Inflammatory macrophage treated with lipopolysaccharide for 1 hour (primary cell): ENCODE data around the gene CLTB.
A peak's percentile ranks its signal among the peaks of the same experiment; 100 is the strongest.

ENCODE experiments used
- DNase-seq, 2 donors: peaks; one replicate each; pipeline ENCODE4 v3.0.0-alpha.2; 2020 to 2022

Gene CLTB

DNA sequence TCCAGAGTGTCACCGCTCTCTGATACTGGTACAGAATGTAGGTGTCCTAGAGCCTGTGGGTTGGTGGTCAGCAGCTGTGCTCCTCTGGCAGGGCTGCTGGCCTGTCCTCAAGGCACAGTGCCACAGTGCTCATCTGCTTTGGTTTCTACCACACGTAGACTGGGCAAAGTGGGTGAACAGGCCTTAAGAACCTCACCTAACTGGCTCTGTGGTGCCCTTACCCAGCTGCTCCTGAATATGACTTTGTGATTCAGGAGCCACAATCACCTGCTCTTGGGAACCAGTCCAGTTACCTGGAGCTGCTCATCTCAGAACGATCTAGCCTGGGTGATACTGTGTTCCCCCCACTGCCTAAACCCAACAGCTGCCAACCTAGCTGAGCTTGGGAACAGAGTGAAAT is 34.4 kb downstream of the CLTB start:
- DNase-seq = no peak

DNA sequence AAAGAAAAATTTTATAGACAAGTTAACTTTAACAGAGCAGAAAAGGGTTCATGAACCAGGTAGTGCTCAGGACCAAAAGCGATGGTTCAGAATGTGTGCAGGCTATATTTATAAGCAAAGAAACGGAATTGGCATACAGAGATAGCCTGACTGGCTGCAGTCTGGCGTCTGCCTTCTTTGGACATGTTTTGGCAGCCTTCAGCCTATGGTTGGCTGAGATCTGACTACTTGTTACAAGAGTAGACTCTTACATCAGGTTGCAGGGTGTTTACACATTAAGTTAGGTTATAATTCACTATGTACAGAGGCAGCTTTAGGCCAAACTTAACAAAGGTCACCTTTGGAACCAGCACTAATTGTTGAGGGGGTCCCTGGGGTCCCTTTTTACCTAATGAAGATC is 34.9 kb downstream of the CLTB start:
- no peak for DNase-seq

DNA sequence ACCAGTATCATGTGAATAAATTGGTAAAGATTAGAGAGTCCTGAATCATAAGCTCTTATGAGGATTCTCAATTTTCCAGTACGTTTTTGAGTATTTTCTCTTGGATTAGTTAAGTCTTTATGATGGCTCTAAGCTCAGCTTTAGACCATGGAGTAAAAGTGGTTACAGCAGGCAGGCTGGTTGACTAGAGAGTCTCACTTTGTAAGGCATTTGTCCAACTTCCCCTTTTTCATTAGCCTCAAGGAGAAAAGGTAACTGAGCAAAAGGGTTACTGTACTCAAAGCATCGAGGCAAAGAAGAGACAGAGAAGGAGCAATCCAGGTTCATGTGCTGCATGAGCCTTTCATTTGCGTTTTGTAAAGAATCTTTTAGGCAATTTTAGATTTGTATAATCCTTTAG is 36.5 kb downstream of the CLTB start:
- no peak for DNase-seq

DNA sequence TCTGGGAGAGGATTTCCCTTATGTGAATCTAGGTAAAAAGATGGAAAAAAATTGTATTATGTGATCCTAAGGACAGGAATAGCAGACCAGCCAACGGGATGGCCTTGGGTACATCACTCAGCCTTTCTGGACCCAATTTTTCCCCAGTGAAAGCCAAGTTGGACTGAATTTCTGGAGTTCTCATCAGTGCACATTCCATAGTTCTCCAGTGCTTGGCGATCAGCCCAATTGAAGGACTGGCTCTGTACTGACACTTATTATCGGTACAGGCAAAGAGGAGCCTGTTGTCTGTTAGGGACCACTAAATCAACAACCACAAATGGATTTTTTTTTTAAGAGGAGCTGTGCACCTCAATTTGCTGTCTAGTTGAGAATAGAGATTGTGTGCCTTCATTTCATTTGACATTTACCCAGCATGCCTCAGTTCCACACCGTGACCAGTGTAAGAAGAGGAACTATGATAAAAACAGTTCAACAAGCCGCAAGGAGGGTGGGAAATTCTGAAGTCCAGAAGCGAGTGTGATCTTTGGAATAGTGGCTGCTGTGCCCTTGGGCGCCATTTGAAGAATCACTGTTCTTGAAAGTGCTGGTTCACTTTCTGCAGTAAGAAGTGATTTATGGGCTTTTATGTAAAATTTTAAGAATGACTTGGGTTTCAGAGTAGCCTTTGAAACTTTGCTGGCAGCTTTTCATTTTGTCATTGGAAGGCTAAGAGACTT is 43.1 kb downstream of the CLTB start:
- DNase-seq = peak in 1 of 2 donors; percentile 8

DNA sequence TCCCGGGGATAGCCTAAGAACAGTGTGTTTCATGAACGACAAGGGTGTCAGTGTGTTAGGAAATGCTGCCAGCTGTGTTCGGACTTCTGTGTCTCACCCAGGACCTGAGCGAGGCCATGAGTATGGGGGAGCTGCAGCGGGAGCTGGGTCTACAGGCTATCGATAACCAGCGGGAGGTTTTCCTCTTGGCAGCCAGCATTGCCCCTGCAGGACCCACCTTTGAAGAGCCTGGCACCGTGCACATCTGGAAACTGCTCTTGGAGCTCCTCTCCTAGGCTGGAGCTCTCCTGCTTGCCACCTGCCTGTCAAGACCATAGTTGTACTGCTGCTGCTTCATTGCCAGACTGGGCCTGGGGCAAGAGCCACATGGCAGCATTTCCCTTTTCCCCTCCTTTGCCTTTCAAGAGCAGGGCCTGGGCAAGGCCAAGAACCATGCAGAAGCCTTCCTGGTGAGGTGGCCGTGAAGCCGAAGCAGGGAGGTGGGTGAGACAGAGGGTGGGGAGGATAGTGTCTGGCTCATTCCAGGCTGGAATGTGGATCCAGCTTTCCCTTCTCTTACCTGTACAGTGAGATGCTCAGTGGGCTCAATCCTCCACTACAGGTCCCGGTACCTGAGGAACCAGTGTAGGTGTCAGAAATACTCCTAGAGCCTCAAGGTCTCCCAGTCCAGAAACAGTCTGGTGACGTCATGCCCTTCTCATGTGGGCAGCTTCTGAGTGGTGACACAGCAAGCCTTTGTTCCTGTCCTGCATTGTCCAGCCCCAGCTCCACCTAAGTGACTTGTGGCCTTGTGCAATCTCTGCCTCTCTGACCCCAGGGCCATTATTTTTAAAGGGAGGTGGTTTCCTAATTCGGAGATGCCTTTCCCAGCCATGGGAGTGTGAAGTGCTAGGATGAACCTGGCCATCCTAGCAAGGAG is 44.5 kb downstream of the CLTB start:
- peak; percentile 12 to 59 for DNase-seq

DNA sequence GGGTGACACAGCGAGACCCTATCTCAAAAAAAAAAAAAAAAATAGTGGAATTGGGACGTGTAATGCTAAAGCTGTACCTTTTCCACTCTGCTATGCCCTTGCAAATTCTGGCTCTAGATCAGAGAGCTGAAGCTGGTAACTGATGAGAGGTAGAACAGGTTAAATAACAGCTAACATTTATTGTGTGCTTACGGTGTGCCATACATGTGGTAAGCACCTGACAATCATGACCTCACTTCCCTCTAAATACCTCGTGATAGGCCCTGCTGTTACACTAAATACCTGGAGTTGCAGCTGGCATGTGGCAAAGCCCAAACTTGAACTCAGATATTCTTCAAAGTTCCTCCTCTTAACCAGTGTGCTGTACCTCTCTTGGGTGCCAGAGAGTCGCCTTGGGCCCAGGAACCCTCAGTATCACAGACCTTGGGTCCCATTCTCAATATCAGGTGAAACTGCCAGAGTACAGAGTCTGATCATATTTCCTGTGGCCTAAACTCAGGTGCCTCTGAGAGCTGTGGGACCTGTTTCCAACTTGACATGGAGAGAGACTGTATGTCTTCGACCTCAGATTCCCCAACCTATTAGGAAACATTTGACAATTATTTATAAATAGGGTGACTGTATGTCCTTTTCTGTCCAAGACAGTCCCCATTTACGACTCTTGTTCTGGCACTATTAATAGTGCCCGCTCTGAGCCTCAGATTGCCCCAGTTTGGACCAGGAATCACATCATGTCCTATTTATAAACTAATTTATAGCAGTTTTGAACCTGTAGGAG is 46.2 kb downstream of the CLTB start:
- no peak for DNase-seq

DNA sequence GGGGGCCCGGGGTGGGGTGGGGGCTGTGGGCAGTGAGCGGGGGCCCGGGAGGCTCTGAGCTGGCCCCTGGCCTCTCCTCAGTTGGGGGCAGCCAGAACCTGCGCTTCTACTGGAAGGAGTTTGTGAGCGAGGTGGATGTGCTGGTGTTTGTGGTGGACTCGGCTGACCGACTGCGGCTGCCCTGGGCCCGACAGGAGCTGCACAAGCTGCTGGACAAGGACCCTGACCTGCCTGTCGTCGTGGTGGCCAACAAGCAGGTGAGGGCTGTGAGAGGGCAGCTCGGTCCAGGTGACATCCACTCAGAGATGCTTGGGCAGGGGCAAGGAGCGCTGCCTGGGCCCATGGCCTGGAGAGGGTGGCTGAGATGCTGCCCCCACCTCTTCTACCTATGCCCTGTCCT is 47.6 kb downstream of the CLTB start:
- no peak for DNase-seq

DNA sequence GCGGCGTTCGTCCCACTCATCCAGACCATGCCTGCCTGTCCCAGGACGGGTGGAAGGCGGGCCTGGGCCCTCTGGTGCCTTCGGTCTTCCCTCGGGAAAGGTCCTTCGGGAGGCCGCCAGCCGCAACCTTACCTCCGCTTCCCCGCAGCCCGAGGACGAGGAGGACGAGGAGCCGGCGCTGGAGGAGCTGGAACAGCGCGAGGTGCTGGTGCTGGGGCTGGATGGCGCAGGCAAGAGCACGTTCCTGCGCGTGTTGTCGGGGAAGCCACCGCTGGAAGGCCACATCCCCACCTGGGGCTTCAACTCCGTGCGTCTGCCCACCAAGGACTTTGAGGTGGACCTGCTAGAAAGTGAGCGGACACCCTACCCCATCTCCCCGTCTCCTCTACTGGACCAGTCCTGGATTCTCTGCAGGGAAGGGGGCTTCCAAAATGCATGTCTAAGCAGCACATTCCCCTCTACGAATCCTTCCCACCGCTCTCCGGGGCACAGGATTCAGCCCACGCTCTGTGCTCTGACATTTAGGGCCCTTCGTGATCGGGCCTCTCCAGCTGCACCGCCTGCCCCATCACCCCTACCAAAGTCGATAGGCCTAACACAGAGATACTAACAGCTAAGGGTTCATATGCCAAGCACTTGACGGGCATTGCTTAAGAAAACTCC is 50.0 kb downstream of the CLTB start:
- DNase-seq = no peak

DNA sequence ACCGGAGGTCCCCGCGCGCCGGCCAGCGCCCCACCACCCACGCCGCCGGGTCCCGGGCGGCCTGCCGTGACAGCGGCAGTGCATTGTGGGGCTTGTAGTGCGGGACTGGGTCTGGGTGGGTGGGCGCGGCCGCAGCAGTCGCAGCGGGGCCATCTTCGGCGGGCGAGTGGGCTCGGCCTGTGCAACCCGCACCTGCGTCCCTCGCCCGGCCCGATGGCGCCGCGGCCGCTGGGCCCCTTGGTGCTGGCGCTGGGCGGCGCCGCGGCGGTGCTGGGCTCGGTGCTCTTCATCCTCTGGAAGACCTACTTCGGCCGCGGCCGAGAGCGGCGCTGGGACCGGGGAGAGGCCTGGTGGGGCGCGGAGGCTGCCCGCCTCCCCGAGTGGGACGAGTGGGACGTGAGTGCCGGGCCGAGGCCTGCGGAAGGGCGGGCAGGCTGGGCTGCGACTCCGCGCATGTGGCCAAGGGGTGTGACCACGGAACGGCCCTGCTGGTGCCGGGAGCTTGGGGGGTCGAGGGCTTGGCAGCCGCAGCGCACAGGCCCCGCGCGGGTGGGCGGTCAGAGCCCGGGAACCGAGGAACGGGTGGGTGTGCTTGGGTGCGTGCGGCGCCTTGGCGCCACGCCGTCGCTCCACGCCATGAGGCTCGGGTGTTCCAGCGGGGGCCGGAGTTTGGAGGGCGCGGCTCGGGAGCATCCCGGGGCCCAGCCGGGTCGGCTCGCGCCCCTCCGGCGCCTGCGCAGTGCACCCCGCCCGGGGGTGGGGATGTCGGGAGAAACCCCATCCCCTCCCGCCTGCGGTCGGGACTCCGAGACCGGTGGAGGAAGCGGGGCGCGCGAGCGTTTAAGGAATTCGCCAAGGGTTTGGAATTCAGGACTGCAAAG is 50.7 kb downstream of the CLTB start, which contains the start of gene ARL10:
TSS of gene ARL10 (plus strand) at position 137 of the 881 bp plus-strand sequence. CDS start at position 214, 77 bp downstream.
- peak; percentile 9 to 19 for DNase-seq

DNA sequence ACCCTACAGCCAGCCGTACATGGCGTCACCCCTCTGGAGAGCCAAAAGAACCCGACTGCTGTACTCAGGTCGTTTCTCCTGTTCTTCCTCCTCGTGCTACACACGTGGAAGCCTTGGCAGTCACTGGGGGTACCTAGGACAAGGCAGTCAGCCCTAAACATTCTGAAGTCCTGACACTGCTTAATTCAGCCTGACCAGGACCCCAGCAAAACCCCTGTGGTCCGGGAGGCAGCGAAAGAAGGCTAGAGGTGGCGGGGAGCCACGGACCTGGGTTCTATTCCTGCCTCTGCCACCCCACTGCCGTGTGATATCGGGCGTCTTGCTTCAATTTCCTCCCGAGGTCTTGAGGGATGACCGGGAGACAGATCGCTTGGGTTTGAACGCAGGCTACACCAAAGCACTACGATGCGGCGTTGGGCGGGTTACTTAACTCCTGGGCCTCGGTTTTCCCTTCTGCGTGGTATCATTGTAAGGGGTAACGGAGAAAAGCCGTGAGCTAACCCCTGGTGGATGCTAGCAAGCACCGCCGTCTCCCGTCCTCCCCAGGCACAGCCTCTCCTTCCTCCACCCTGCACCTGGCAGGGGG is 51.5 kb downstream of the CLTB start:
- no peak for DNase-seq

DNA sequence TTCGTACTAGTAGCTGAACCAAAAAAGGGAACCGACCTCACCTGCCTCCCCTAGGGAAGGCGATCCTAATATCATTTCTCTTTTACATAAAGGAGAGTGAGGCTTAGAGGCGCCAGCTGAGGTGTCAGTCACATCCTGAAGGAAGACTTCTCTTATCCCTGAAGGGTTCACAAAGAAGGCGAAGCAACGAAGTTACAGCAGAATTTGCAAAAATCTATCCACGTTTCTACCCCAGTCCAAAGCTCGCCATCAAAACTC is 54.2 kb downstream of the CLTB start:
- no peak for DNase-seq

DNA sequence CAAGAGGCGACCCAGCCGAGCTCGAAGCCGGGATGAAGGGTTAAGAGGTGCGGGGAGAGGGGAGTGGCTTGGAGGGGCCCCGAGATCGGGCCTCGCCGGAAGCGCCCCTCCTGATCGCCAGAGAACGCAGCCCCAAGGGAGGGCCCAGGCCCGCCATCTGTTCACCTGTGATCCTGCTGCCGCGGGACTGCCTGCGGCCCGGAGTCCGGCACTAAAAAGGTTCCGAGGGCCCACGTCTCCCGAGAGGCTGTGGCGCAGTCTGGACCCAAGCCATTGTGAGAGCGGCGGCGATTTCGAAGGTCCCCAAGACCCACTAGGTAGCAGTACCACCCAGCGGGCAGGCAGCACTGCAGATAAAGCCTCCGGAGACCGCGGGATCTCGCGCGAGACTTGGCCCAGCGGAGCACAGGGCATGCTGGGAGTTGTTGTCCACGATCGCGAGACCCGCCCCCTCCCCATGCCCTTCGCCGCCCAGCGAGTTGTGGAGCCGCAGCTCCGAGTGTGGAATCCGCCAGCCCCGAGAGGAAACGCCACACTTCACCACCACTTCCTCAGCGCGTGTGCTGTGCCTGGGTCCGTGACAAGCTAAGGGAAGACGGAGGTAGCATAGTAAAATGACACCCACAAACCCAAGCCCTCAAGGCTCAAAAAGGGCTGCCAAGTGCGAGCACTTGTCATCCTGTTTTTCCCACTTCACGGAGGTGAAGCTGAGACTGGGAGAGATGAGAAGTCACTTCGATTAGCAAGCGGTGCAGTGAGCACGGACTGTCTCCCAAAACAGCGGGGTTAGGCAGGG is 54.7 kb downstream of the CLTB start, which contains the start of gene KIAA1191:
TSS of gene KIAA1191 (minus strand) at position 328 of the 796 bp plus-strand sequence. CDS start 2,256 bp downstream, outside the sequence.
- peak; percentile 90 to 94 for DNase-seq

DNA sequence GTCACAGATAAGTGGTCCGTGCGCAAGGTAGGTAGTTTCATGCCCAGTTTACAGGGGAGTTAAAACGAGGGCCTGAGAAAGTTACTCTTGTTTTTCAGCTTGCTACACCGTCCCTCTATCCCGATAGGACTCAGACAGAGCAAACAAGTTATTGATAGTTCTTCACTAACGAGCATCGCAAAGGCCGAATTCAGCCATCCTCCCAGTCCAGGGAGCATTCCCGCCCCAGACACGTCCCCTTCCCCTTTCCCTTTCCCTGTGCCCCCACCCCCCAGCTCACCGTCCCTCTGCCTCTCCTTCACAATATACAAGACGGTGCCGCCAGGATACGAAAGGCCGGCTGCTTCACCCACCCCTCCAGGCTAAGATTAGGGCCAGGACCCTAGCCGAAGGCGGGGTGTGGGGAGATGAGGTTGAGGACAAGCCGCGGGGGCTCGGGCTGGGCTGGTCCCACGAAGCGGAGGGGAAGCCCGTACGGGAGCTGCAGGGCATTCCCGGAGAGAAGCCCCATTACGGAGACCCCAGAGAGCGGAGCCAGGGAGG is 55.4 kb downstream of the CLTB start:
- peak; percentile 1 to 3 for DNase-seq

DNA sequence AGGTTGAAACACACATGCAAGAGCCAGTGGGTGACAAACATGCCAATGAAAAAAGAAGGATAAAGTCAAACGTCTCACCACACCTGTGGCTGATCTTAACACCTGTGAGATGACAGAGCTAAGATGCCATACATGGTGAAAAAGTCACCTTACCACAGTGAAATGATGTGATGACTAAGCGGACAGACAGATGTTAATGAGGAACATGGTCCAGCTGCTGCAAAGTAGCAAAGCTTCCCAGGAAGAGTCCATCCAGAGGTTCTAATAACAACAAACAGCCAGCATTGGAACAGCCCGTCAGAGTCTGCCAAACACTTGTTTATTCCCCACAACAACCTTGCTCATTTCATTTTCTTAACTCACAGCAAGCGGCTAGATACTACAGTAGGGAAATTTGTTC is 56.7 kb downstream of the CLTB start:
- DNase-seq = no peak

DNA sequence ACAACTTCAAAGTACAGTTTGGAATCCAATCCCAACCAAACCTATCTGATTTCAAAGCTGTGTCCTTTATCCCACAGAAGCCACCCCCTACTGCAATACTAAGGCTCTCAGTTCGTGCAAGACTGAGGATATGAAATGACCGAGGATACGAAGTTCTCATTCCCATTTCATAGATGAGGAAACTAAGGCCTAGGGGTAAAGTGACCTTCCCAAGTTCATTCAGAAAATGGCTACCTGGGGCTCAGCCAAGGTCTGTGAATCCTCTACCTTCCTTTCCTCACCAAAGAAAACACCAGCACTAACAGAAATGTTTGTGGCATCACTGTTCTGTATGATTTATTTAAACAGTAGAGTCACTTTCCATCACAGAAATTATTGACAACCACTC is 60.2 kb downstream of the CLTB start:
- DNase-seq = no peak

DNA sequence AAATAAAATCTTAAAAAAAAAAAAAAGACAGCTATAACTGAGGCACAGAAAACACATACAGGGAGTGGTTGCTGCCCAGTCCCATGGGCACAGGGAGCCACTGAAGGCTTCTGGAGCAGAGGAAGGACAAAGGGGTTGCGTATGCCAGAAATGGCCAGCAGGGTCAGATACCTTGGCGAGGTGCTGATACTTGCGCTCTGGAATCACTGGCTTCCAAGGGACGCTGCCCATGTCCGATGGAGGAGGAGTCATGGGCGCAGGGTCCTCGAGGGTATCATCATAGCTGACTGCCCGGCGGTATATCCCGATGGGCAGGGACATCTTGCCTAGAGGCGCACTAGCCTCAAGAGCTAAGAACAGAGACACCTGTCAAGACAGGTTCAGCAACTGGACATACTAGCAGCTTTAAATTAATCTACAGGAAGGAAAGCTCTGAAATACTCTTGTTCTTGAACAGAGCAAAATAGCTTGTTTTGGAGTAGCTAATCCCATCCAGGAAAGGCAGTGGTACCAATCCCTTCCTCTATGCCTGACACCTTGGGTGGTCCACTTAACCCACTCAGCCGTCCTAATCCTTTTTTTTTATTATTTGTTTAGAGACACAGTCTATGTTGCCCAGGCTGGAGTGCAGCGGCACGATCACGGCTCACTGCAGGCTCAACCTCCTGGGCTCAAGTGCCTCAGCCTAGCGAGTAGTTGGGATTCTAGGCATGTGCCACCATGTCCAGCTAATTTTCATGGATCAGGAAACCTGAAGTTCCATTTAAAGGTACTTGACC is 60.8 kb downstream of the CLTB start:
- no peak for DNase-seq

DNA sequence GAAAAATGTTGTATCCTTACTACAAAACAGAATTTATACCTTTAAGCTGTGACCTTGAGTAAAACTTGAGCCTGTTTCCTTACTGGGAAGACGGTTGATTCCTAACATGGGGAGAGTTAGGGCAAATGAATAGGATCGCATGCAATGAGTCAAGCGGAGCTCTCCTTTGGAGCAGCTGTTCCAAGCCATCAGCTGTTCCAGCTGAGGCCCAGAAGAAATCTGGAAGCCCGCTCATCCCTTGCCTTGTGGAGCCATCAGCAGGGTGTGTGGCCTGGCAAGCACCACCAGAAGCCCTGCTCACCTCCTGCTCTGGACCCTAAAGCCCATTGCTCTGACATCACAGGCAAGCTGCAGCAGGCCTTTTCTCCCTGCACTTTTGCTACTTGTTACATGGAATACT is 62.8 kb downstream of the CLTB start:
- DNase-seq = no peak

DNA sequence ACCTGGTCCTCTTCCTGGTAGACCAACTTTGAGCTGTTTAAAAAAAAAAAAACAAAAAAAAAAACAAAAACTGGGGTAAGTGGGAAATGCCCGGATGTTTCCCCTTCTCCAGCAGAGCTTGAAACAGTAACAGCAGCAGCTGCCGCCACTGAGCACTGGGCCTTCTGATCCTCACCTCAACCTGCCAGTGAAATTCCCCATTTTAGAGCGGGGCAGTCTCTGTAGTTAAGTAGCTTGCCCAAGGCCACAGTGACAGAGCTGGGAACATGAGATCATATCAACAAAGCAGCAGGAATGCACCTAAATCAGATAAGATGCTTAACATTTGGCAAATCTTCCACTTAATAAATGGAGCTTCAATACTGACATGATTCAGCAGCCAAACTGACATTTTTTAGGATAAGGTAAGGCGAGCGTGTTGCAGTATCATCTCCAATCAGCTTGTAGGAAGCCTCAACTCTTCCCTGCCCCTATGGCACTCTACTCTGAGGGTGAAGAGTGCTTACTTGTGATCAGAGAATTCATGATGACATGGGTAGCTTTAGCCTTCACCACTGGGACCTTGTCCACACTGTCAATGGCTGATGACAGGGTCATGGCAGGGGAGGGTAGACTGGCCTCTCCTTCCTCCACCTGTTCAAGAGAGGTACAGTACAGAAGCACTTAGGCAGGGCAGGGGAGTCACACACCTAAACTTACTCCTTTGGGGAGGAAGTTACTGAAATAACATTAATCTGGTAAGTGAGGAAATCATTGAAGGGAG is 64.0 kb downstream of the CLTB start:
- no peak for DNase-seq

DNA sequence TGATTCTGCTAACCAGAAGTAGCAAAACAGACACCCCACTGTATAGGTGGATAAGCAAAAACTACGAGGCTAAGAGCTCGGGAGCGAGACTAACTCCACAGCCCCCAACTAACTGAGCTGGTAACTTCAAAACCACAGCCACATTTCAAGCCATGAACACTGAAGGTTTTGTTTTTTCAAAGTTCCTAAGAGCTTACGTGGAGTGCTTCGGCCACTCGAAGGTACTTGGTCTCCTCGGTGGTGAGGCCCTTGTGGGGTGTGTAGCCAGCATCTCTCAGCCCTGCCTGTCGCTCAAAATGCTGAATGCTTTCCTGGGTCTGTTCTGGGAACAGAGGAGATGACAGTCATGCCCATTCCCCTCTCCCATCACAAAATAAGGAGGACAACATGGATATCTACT is 65.9 kb downstream of the CLTB start:
- DNase-seq = no peak
